Activated CD8-positive, alpha-beta T cell treated with anti-CD3 and anti-CD28 coated beads for 36 hours (primary cell): ENCODE data around the gene SLC44A2. TPM values are rescaled to one million over a fixed set of nuclear protein-coding genes. Genes with fewer than 3 reads are reported as not detected.

Experiments
- ATAC-seq: fragments of 200-7000 bp; cut with Tn5 transposase; one replicate; pipeline ENCODE4 v1.10.0; 2021; ENCODE audit warnings: mild to moderate bottlenecking, moderate library complexity
- CTCF ChIA-PET: fragments of 350-600 bp; sonication (Branson Sonifier 250); formaldehyde crosslinking; loops from one replicate; lab custom pipeline; 2021; ENCODE audit warnings: antibody characterized with exemption; lab: Charles Lee
- POLR2A ChIA-PET: fragments of 350-600 bp; sonication (Branson Sonifier 250); formaldehyde crosslinking; loops from one replicate; lab custom pipeline; 2021; ENCODE audit warnings: antibody characterized with exemption; lab: Charles Lee
- DNase-seq: peaks from one replicate; pipeline ENCODE4 v3.0.0-alpha.2; 2020
- H3K27ac Mint-ChIP-seq: one replicate; pipeline ENCODE4 v1.8.0; 2021; ENCODE audit warnings: mild to moderate bottlenecking, mixed read lengths
- H3K27me3 Mint-ChIP-seq: one replicate; pipeline ENCODE4 v1.8.0; 2021; ENCODE audit warnings: mixed read lengths
- H3K36me3 Mint-ChIP-seq: one replicate; pipeline ENCODE4 v1.8.0; 2021; ENCODE audit warnings: low read depth, mixed read lengths
- H3K4me1 Mint-ChIP-seq: one replicate; pipeline ENCODE4 v1.8.0; 2021; ENCODE audit warnings: low read depth, mixed read lengths
- H3K4me3 Mint-ChIP-seq: one replicate; pipeline ENCODE4 v1.8.0; 2021; ENCODE audit warnings: mild to moderate bottlenecking, moderate library complexity, mixed read lengths
- H3K9me3 Mint-ChIP-seq: one replicate; pipeline ENCODE4 v1.8.0; 2021; ENCODE audit warnings: mixed read lengths
- CTCF ChIP-seq: fragments of 200-600 bp; IDR thresholded peaks from one replicate; pipeline ENCODE4 v1.8.0; 2022; ENCODE audit warnings: antibody characterized with exemption, mild to moderate bottlenecking
- intact Hi-C: fragments of 100-400 bp; cut with micrococcal nuclease; formaldehyde crosslinking; loops from one replicate; pipeline ENCODE4 v1.10.0; 2022
- total RNA-seq, 2 experiments: library from RNA; stranded (reverse); gene quantifications; one replicate each; pipeline ENCODE4 v1.2.3, GENCODE V29; 2021

The SLC44A2 gene
- total RNA-seq, 2 experiments from 2014 or later, result 66.0 to 71.4 TPM

DNA sequence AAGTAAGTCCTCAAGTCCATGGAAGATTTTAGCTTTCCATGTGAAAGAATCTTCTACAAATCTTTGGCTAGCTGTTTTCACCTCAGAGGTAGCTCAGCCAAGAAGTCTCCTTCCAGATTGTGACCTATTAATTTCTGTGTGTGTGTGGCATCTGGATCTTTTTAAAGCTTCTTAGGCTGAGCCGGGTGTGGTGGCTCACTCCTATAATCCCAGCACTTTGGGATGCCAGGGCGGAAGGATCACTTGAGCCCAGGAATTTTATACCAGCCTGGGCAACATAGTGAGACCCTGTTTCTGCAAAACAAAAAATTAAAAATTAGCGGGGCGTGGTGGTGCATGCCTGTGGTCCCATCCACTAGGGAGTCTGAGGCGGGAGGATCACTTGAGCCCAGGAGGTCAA is 13.4 kb upstream of the SLC44A2 start:
- H3K4me1 Mint-ChIP-seq, result peaks cover 30% of the 10 kb centered on the region
- peaks cover 21% of the 10 kb centered on the region for H3K36me3 Mint-ChIP-seq
- H3K4me3 Mint-ChIP-seq, result no peak overlapping the region
- H3K27ac Mint-ChIP-seq, result no peak overlapping the region
- POLR2A ChIA-PET, result interaction anchor here (1.1 to 2.4 kb wide), 5 partner anchors 10 to 47 kb away, joined by 3 to 13 read pairs (median 4); partner anchors contain the start of gene SLC44A2
- CTCF ChIA-PET, result interaction anchor here (1.3 to 6.0 kb wide), 3 partner anchors 31 to 88 kb away, joined by 3 to 35 read pairs (median 12); no protein-coding TSS in a partner anchor
- ATAC-seq, result no peak
- intact Hi-C loops, result no loop called here
- no peaks in the 10 kb centered on the region for H3K27me3 Mint-ChIP-seq
- TF ChIP-seq CTCF, result no peak
- no peaks in the 10 kb centered on the region for H3K9me3 Mint-ChIP-seq
- no peak for DNase-seq

DNA sequence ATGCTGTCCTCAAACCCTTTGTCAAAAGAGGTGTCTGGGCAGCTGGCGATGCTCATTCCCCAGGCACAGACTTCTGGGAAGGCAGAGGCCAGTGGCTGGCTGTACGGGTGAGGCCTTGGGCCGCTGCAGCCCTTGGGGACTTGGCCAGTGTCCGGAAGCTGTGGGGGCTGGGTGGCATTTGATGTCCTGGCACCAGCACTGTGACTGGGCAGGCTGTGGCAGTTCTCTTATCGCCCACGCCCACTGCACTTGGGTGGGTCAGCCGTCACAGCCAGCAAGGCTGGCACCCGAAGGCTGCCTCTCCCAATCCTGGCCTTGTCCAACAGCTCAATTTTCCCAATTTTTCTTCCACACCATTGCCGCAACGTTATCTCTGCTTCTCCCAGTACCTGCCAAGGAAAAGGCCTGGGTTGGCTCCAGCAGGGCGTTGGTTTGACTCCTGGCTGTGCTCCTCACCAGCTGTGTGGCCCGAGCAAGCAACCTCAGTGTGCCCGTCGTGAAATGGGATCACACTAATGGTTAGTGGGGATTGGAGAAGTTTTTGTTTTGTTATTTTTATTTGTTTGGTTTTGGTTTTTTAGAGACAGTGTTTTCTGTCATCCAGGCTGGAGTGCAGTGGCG is 12.7 kb upstream of the SLC44A2 start:
- no peak overlapping the region for H3K4me3 Mint-ChIP-seq
- DNase-seq, result no peak
- ChIA-PET POLR2A (interaction anchor here (1.6 to 2.4 kb wide), 4 partner anchors 10 to 46 kb away, joined by 4 to 13 read pairs (median 5); no protein-coding TSS in a partner anchor), CTCF (interaction anchor here (1.9 to 6.0 kb wide), 3 partner anchors 31 to 32 kb away, joined by 8 to 35 read pairs (median 10); no protein-coding TSS in a partner anchor)
- intact Hi-C loops, result no loop called here
- peaks cover 18% of the 10 kb centered on the region for H3K36me3 Mint-ChIP-seq
- no peaks in the 10 kb centered on the region for H3K27me3 Mint-ChIP-seq
- no peak for ATAC-seq
- H3K9me3 Mint-ChIP-seq, result no peaks in the 10 kb centered on the region
- H3K4me1 Mint-ChIP-seq, result peaks cover 28% of the 10 kb centered on the region
- TF ChIP-seq CTCF, result no peak
- H3K27ac Mint-ChIP-seq, result peak overlapping the region; percentile 5

GRCh38 chr19:10615429-10616023 is 9.8 kb upstream of the SLC44A2 start:
- Mint-ChIP-seq H3K27me3 (no peaks in the 10 kb centered on the region), H3K27ac (peak overlapping the region; percentile 83), H3K36me3 (peaks cover 18% of the 10 kb centered on the region), H3K9me3 (no peaks in the 10 kb centered on the region), H3K4me1 (peaks cover 36% of the 10 kb centered on the region), H3K4me3 (no peak overlapping the region)
- CTCF ChIA-PET, result interaction anchor here (1.4 kb wide), 1 partner anchor 34 kb away, joined by 9 read pairs; no protein-coding TSS in a partner anchor
- no peak for ATAC-seq
- intact Hi-C loops, result no loop called here
- no peak for DNase-seq
- TF ChIP-seq CTCF, result no peak
- POLR2A ChIA-PET, result interaction anchor here (1.7 kb wide), 1 partner anchor 11 kb away, joined by 8 read pairs; no protein-coding TSS in a partner anchor

DNA sequence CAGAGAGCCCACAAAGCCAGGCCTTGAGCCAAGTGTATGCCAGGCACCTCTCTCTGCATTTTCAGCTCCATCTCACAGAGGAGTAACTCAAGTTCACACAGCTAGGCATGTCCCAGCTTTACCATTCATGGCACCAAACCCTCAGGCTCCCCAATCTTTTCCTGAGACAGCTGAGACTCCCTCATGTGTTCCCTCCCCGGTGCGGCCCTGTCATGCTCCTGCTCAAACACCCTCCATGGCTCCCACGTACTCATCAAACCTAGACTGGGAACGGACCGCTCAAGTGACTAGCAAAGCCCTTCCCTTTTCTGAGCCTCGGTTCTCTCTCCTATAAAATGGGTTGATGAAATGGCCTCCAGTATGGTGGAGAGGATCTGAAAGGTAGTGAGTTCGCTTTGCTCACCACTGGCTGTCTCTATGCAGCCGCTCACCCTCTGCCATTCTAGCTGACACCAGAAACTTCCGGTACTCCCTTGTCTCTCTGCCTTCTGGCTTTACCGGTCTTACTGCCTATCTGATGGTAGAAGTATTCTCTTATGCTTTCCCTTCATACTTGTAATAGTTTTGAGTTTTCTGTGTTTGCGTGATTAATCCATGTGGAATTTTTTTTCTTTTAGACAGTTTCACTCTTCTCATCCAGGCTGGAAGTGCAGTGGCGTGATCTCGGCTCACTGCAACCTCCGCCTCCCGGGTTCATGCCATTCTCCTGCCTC is 7.8 kb upstream of the SLC44A2 start:
- ChIA-PET CTCF (interaction anchor here (4.9 to 6.8 kb wide), 2 partner anchors 27 to 36 kb away, joined by 30 to 31 read pairs; no protein-coding TSS in a partner anchor), POLR2A (interaction anchor here (1.2 to 1.4 kb wide), 2 partner anchors 13 to 213 kb away, joined by 3 to 4 read pairs; no protein-coding TSS in a partner anchor)
- ATAC-seq, result no peak
- H3K4me3 Mint-ChIP-seq, result no peak overlapping the region
- intact Hi-C loops, result no loop called here
- no peaks in the 10 kb centered on the region for H3K27me3 Mint-ChIP-seq
- TF ChIP-seq CTCF, result no peak
- DNase-seq, result no peak
- H3K9me3 Mint-ChIP-seq, result no peaks in the 10 kb centered on the region
- H3K36me3 Mint-ChIP-seq, result peaks cover 25% of the 10 kb centered on the region
- H3K4me1 Mint-ChIP-seq, result peaks cover 49% of the 10 kb centered on the region
- H3K27ac Mint-ChIP-seq, result peak overlapping the region; percentile 47
